GM18907 (cell line): ENCODE data around the gene KSR2.
"Not testable (repeated sequence)": the region's sequence is repeated elsewhere in the genome, so short reads cannot be mapped to it uniquely, and the experiment has no call there.

Source experiments
- ATAC-seq: cut with Tn5 transposase; IDR thresholded peaks from one replicate; pipeline ENCODE4 v1.9.1; 2021; ENCODE audit warnings: mild to moderate bottlenecking, moderate library complexity; ENCODE audit not compliant: unreplicated experiment

The KSR2 gene

DNA sequence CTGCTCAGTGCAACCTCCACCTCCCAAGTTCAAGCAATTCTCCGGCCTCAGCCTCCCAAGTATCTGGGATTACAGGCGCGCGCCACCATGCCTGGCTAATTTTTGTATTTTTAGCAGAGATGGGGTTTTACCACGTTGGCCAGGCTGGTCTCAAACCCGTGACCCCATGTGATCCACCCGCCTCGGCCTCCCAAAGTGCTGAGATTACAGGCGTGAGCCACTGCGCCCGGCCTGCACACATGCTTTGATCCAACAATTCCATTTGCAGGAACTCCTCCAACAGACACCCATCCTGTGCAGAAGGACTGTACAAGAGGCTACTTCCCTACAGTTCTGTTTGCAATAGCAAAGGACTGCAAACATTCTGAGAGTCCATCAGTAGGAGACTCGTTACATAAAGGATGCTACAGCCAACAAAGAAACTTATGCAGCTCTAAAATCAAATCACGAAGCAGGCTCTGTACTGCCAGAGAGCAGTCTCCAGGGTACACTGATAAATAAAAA lies 108.0 kb downstream of the KSR2 start:
- not testable (repeated sequence) for ATAC-seq

- ATAC-seq = no peak
Measured at GRCh38 chr12:117860111-117860510, 108.7 kb downstream of the KSR2 start.

DNA sequence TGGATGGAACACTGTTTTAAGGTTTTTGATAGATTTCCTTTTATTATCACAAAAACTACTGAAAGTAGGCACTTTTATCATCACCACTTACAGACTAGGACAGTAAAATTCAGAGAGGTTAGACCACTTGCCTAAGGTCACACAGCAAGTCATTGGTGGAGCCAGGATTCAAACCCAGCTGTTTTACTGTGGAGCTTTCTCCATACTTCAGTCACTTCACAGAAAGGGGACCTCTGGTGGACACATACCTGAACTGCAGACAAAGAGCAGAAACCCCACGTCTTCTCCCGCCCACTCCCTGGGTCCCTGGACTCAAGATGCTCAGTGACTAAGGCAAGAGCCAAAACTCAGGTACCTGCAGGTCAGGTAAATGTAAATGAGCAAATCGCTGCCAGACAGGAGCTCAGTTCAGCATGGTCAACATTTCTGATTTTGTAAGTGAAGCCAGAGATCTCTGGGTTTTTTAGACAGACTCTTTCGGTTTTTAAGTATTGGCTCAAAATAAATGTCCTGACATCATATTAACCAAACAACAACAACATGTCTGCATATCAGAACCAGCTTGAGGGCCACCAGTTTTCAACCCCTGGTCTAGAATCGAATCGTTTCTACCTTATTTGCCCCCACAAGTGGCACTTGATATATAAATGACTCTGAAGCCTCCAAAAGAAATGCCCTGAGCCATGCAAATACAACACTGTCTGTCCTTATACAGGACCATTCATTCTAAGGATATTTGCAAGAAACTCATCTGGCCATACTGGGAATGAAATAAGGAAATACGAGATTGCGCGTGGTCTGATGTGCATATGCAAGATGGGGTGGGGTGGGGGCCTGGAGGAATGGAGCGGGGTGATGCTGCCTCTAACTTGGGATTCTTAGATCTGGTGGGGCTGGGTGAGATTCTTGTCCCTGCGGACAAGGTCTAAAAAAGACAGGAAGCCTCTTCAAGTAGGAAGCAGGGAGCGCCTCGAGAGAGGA lies 110.9 kb downstream of the KSR2 start:
- no peak for ATAC-seq

DNA sequence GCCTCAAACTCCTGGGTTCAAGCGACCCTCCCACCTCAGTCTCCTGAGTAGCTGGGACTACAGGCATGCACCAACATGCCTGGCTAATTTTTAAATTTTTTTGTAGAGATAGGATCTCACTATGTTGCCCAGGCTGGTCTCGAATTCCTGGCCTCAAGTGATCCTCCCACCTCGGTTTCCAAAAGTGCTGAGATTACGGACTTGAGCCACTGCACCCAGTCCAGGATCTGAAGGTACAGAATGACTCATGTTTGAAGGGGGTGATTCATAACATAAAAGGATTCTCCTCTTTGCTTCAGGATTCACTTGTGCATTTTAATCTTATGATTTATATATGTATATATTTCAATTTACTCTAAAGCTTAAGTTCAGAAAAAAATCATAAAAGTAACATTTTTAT lies 111.7 kb downstream of the KSR2 start:
- not testable (repeated sequence) for ATAC-seq

- ATAC-seq = no peak
Measured at GRCh38 chr12:117855165-117855564, 113.6 kb downstream of the KSR2 start.

- ATAC-seq = no peak
Measured at GRCh38 chr12:117854339-117855012, 114.3 kb downstream of the KSR2 start.

DNA sequence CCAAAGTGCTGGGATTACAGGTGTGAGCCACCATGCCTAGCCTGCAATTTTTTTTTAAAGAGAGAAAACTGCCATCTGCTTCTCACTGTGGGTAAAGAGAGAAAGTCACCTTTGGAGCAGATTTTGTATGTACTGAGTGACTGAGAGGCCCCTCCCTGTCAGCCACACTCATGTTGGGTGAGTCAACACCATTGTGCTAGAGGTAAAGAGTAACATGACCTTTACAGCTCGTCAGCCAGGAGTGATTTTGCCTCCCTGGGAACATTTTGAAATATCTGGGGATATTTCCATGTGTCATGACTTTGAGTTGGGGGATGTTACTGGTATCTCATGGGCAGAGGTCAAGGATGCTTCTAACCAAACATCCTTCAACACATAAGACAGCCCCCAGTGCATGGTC lies 115.2 kb downstream of the KSR2 start:
- no peak for ATAC-seq

GRCh38 chr12:117850048-117850447 lies 118.7 kb downstream of the KSR2 start:
- no peak for ATAC-seq

DNA sequence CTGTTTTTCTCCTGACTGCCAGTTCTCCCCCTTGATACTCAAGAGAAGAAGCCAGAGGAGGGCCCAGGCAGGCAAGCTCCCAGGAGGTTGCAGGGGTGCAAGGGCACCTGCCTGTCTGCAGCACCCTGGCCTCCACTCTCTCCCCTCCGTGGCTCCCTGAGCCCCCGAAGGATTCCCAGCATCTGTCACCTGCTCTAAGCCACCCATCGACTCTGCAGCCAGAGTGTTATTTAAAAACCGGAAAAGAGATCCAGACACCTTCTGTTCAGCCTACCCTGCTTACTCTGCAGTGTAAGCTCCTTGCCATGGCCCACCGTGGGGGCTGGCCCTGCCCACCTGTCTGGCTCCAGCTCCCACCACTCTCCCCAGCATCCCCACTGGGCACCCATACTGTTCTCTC lies 121.4 kb downstream of the KSR2 start:
- ATAC-seq = no peak

DNA sequence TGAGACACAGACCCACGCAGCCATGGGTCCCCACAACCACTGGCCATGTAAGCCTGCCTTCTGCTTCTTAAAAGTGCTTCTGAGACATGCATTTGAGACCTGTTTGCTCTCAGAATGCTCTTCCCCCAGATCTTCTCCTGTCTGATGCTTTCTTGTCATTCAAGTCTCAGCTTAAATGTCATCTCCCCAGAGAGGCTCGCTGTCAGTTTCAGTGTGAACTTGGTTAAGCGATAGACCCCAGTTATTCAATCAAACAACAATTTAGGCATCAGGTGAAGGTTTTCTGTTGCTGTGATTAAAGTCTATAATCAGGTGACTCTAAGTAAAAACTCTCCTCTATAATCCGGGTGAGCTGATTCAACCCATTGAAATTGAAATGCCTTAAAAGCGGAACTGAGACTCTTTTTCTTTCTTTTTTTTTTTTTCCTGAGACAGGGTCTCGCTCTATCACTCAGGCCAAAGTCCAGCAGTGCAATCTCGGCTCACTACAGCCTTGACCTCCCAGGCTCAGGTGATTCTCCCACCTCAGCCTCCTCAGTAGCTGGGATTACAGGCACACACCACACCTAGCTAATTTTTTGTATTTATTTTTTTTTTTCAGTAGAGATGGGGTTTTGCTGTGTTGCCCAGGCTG lies 123.4 kb downstream of the KSR2 start:
- no peak for ATAC-seq

- no peak for ATAC-seq
Measured at GRCh38 chr12:117844114-117844830, 124.5 kb downstream of the KSR2 start.

GRCh38 chr12:117842630-117843029 lies 126.2 kb downstream of the KSR2 start:
- ATAC-seq = no peak

- no peak for ATAC-seq
Measured at GRCh38 chr12:117842220-117842619, 126.6 kb downstream of the KSR2 start.

DNA sequence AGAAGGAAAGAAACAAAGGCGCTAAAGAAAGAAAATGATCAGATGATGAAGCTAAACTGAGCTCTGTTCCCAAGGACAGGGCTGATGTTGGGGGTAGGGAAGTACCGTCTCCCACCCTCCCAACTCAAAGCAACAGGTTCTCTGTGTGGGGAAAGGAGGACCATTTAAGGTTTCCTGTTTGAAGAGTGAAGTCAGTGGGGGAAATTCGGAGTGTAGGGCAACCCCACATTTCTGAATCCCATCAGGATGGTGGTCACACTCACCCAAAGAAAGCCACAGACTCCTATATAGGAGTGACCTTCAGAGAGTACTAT lies 131.1 kb downstream of the KSR2 start:
- no peak for ATAC-seq

- no peak for ATAC-seq
Measured at GRCh38 chr12:117836999-117837736, 131.6 kb downstream of the KSR2 start.

- no peak for ATAC-seq
Measured at GRCh38 chr12:117836476-117836875, 132.3 kb downstream of the KSR2 start.

DNA sequence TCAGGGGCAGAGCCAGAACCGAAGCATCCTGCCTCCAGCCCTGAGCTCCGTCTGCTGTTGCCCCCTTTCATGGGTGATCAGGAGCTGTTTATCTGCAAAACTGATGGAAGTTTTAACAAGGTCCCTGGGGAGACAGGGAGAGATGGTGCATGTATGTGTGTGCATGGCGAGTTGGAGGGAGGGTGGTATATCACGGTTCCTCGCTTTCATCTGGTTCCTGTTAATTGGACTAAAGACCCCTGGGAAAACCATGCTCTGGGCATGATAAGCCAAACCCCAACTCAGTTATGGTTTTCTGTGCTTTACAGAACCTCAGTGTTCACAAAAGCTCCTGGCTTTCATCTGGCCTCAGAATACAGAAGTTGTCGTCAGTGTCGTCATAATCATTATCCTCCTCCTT lies 133.6 kb downstream of the KSR2 start:
- no peak for ATAC-seq

- ATAC-seq = no peak
Measured at GRCh38 chr12:117832459-117833457, 136.0 kb downstream of the KSR2 start.

GRCh38 chr12:117830471-117830870 lies 138.3 kb downstream of the KSR2 start:
- ATAC-seq = no peak
